ENCODE measurements around the gene AK9.
"Not testable (repeated sequence)": the region's sequence is repeated elsewhere in the genome, so short reads cannot be mapped to it uniquely, and the experiment has no call there.

The AK9 gene

GRCh38 chr6:109625199-109625598 lies 65.8 kb downstream of the AK9 start:
- no peak for ATAC-seq
- DNase-seq = no peak

- no peak for ATAC-seq
- DNase-seq = no peak
Measured at GRCh38 chr6:109623288-109623687, 67.7 kb downstream of the AK9 start.

- DNase-seq (no peak), ATAC-seq (no peak)
Measured at GRCh38 chr6:109612268-109612667, 78.7 kb downstream of the AK9 start.

- DNase-seq (no peak), ATAC-seq (no peak)
Measured at GRCh38 chr6:109611502-109611901, 79.5 kb downstream of the AK9 start.

GRCh38 chr6:109610590-109610989 lies 80.4 kb downstream of the AK9 start:
- DNase-seq (no peak), ATAC-seq (no peak)

- DNase-seq = no peak
Measured at GRCh38 chr6:109609737-109610136, 81.3 kb downstream of the AK9 start.

GRCh38 chr6:109606359-109606758 lies 84.6 kb downstream of the AK9 start:
- ATAC-seq = no peak

More at GRCh38 chr6:109609737-109610136, 81.3 kb downstream of the AK9 start:
- ATAC-seq = no peak

GRCh38 chr6:109595998-109596397 lies 95.0 kb downstream of the AK9 start:
- no peak for DNase-seq

More at GRCh38 chr6:109606359-109606758, 84.6 kb downstream of the AK9 start:
- DNase-seq = no peak

GRCh38 chr6:109580519-109580918 lies 110.5 kb downstream of the AK9 start:
- ATAC-seq (no peak), DNase-seq (no peak)

More at GRCh38 chr6:109595998-109596397, 95.0 kb downstream of the AK9 start:
- no peak for ATAC-seq

- DNase-seq (no peak), ATAC-seq (no peak)
Measured at GRCh38 chr6:109579361-109579760, 111.6 kb downstream of the AK9 start.

- not testable (repeated sequence) for ATAC-seq, DNase-seq
Measured at GRCh38 chr6:109569901-109570300, 121.1 kb downstream of the AK9 start.

GRCh38 chr6:109561844-109562243 lies 129.2 kb downstream of the AK9 start:
- ATAC-seq = no peak
- no peak for DNase-seq

GRCh38 chr6:109531446-109531845 lies 159.6 kb downstream of the AK9 start:
- ATAC-seq (no peak), DNase-seq (no peak)

GRCh38 chr6:109527989-109528388 lies 163.0 kb downstream of the AK9 start:
- ATAC-seq = no peak
- DNase-seq = no peak

GRCh38 chr6:109526905-109527628 lies 163.9 kb downstream of the AK9 start:
- peak; percentile 57 for DNase-seq
- peak; percentile 88 for ATAC-seq

GRCh38 chr6:109524129-109524528 lies 166.9 kb downstream of the AK9 start:
- ATAC-seq (no peak), DNase-seq (no peak)

GRCh38 chr6:109523478-109523877 lies 167.5 kb downstream of the AK9 start:
- ATAC-seq (no peak), DNase-seq (no peak)

GRCh38 chr6:109521080-109521479 lies 169.9 kb downstream of the AK9 start:
- DNase-seq = no peak
- ATAC-seq = no peak

GRCh38 chr6:109519647-109520046 lies 171.4 kb downstream of the AK9 start:
- not testable (repeated sequence) for ATAC-seq, DNase-seq

- no peak for ATAC-seq
Measured at GRCh38 chr6:109516929-109517328, 174.1 kb downstream of the AK9 start.

GRCh38 chr6:109515781-109516409 lies 175.1 kb downstream of the AK9 start:
- DNase-seq = no peak
- peak; percentile 28 for ATAC-seq

More at GRCh38 chr6:109516929-109517328, 174.1 kb downstream of the AK9 start:
- DNase-seq = no peak

GRCh38 chr6:109514946-109515345 lies 176.1 kb downstream of the AK9 start:
- ATAC-seq (no peak), DNase-seq (no peak)

- no peak for DNase-seq
- ATAC-seq = no peak
Measured at GRCh38 chr6:109513571-109514071, 177.4 kb downstream of the AK9 start.

Measured in stimulated activated naive CD8-positive, alpha-beta T cell treated with anti-CD3 and anti-CD28 coated beads, Interleukin-15, Interleukin-2, amounts not matched to agents 100 U/mL and 50 U/mL, for 24 hours (primary cell).